CD14-positive monocyte (primary cell): ENCODE results near the gene TFEC. TPM values are rescaled to one million over a fixed set of nuclear protein-coding genes. Genes with fewer than 3 reads are reported as not detected.

Experiments used
- DNase-seq, 3 donors: peaks; one replicate each; pipeline ENCODE4 v3.0.0-alpha.2; 2011 to 2022
- H2AFZ ChIP-seq: 2 replicates; pipeline ENCODE4 v1.6.0; 2012; ENCODE audit warnings: mild to moderate bottlenecking, low read depth, low read length, inconsistent platforms; ENCODE audit not compliant: insufficient read depth, poor library complexity, severe bottlenecking
- H3K27ac ChIP-seq, 2 donors: 1 replicate in 1 of 2; 2 replicates in 1 of 2; pipeline ENCODE4 v1.5.1; 2012 to 2013; ENCODE audit warnings: low read length in 2 of 2, control low read depth in 1 of 2, inconsistent platforms in 1 of 2, low read depth in 1 of 2, mild to moderate bottlenecking in 1 of 2
- H3K27me3 ChIP-seq, 2 donors: one replicate each; pipeline versions ENCODE4 v1.6.0 to v1.6.1; 2011 to 2013; ENCODE audit warnings: low read length in 2 of 2; ENCODE audit not compliant: control insufficient read depth in 2 of 2, insufficient read depth in 2 of 2
- H3K36me3 ChIP-seq, 2 donors: replicated peaks in 1 of 2; 1 replicate in 1 of 2; 2 replicates in 1 of 2; pipeline versions ENCODE4 v1.5.1 to v1.6.1; 2012 to 2013; ENCODE audit warnings: low read length in 2 of 2, control low read depth in 1 of 2, inconsistent platforms in 1 of 2, mild to moderate bottlenecking in 1 of 2; ENCODE audit not compliant: insufficient read depth in 2 of 2, control insufficient read depth in 1 of 2
- H3K4me1 ChIP-seq, 2 donors: 1 replicate in 1 of 2; 2 replicates in 1 of 2; pipeline versions ENCODE4 v1.5.1 to v1.6.1; 2012 to 2013; ENCODE audit warnings: low read length in 2 of 2, control low read depth in 1 of 2, inconsistent platforms in 1 of 2, mild to moderate bottlenecking in 1 of 2, moderate library complexity in 1 of 2; ENCODE audit not compliant: insufficient read depth in 2 of 2, control insufficient read depth in 1 of 2
- H3K4me2 ChIP-seq: replicated peaks from 2 replicates; pipeline ENCODE3; 2012; ENCODE audit warnings: low read length, moderate library complexity, mild to moderate bottlenecking; ENCODE audit not compliant: poor library complexity, severe bottlenecking; ENCODE audit errors: extremely low read depth
- H3K4me3 ChIP-seq, 3 experiments: fragments of 200-600 bp in 1 of 3; sonication (generic) in 1 of 3; replicated peaks in 1 of 3; 1 replicate in 2 of 3; 2 replicates in 1 of 3; pipeline ENCODE4 v1.5.1; 2011 to 2013; ENCODE audit warnings: low read length in 3 of 3, mild to moderate bottlenecking in 3 of 3, control low read depth in 2 of 3, low read depth in 2 of 3, inconsistent platforms in 1 of 3, moderate library complexity in 1 of 3
- H3K79me2 ChIP-seq: 2 replicates; pipeline ENCODE4 v1.6.0; 2012; ENCODE audit warnings: mild to moderate bottlenecking, control low read depth, inconsistent platforms, low read length, moderate library complexity; ENCODE audit not compliant: insufficient read depth
- H3K9ac ChIP-seq: 2 replicates; pipeline ENCODE4 v1.6.0; 2017; ENCODE audit warnings: low read length, mild to moderate bottlenecking; ENCODE audit not compliant: insufficient read depth, poor library complexity, severe bottlenecking
- H3K9me3 ChIP-seq, 2 donors: replicated peaks in 1 of 2; 1 replicate in 1 of 2; 2 replicates in 1 of 2; pipeline versions ENCODE4 v1.5.1 to v1.6.1; 2012 to 2013; ENCODE audit warnings: low read length in 2 of 2, control low read depth in 1 of 2; ENCODE audit not compliant: control insufficient read depth in 1 of 2, insufficient read depth in 1 of 2
- H4K20me1 ChIP-seq: 2 replicates; pipeline ENCODE4 v1.6.0; 2012; ENCODE audit warnings: mild to moderate bottlenecking, low read length, control low read depth, moderate library complexity; ENCODE audit not compliant: insufficient read depth
- H3K27ac Mint-ChIP-seq, 7 donors: one replicate each; pipeline ENCODE4 v1.8.0; 2020; ENCODE audit warnings: mild to moderate bottlenecking in 7 of 7, mixed read lengths in 7 of 7, moderate library complexity in 6 of 7, inconsistent platforms in 2 of 7
- H3K27me3 Mint-ChIP-seq, 3 donors: one replicate each; pipeline ENCODE4 v1.8.0; 2021 to 2022; ENCODE audit warnings: low read depth in 3 of 3, mild to moderate bottlenecking in 3 of 3, mixed read lengths in 3 of 3, moderate library complexity in 3 of 3, inconsistent platforms in 1 of 3
- H3K36me3 Mint-ChIP-seq, 2 donors: one replicate each; pipeline ENCODE4 v1.8.0; 2020; ENCODE audit warnings: mixed read lengths in 2 of 2, inconsistent platforms in 1 of 2, mild to moderate bottlenecking in 1 of 2
- H3K4me1 Mint-ChIP-seq: one replicate; pipeline ENCODE4 v1.8.0; 2020; ENCODE audit warnings: mild to moderate bottlenecking, mixed read lengths
- H3K4me3 Mint-ChIP-seq, 2 donors: one replicate each; pipeline ENCODE4 v1.8.0; 2020; ENCODE audit warnings: mild to moderate bottlenecking in 2 of 2, mixed read lengths in 2 of 2, moderate library complexity in 1 of 2
- H3K9me3 Mint-ChIP-seq, 7 donors: one replicate each; pipeline ENCODE4 v1.8.0; 2020 to 2022; ENCODE audit warnings: mixed read lengths in 7 of 7, mild to moderate bottlenecking in 6 of 7, moderate library complexity in 6 of 7, inconsistent platforms in 2 of 7
- intact Hi-C, 2 donors: fragments of 100-400 bp; cut with micrococcal nuclease; formaldehyde crosslinking; loops; one replicate each; pipeline versions ENCODE4 v1.15.0 to v1.15.1; 2023
- polyA plus RNA-seq, 3 donors: library from polyadenylated mRNA; depleted of rRNA in 1 of 3; unstranded in 2 of 3; stranded (reverse) in 1 of 3; fragments of 300-500 nt in 2 of 3; fragments of >200 nt in 1 of 3; fragmentation: Illumina TruSeq in 2 of 3; gene quantifications; 1 replicate in 2 of 3; 2 replicates in 1 of 3; pipeline ENCODE4 v1.2.3, GENCODE V29; 2012 to 2021
- TF ChIP-seq, protein P1 (sequence below): fragments of 200-600 bp; IDR thresholded peaks from one replicate; pipeline ENCODE4 v1.8.0; 2022; ENCODE audit warnings: antibody characterized with exemption, mild to moderate bottlenecking

Gene TFEC
- polyA plus RNA-seq, 3 donors = 13.3 to 55.9 (median 17.4) TPM

DNA sequence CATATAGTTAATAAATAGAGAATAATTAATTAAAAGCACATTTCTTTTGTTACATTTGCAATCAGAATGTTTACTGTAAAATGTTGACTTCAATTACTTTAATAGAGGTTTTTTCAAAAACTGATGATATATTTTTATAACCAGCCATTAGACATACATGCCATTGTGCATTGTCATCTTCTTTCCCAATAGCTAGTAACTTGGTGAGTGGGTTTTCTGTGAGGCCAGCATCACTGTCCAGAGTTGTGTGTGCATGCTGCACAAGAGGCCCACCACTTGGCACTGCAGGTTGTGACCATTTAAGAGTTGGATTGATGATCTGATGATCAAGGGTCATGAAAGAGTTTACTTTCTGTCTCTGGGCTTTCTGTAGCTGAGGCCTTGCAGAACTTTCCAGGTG is 46.5 kb downstream of the TFEC start:
- H3K4me1 Mint-ChIP-seq = peaks cover 47% of the 10 kb centered on the region
- no peak overlapping the region for H3K9ac ChIP-seq
- peaks cover 10 to 23% of the 10 kb centered on the region in 2 donors for H3K36me3 ChIP-seq
- no peaks in the 10 kb centered on the region for H3K27me3 Mint-ChIP-seq
- peaks cover 97% of the 10 kb centered on the region for H3K79me2 ChIP-seq
- no peaks in the 10 kb centered on the region for H3K27me3 ChIP-seq
- H4K20me1 ChIP-seq = peaks cover 74% of the 10 kb centered on the region
- DNase-seq = peak in 2 of 3 donors; percentile 25 to 36
- H3K27ac Mint-ChIP-seq = peak overlapping the region in 3 of 7 donors; percentile 16 to 72 (median 18)
- peaks cover 7 to 47% of the 10 kb centered on the region in 2 donors for H3K4me1 ChIP-seq
- intact Hi-C loops = no loop called here
- no peak overlapping the region for H3K4me3 Mint-ChIP-seq
- no peak overlapping the region for H3K4me2 ChIP-seq
- no peaks in the 10 kb centered on the region for H3K9me3 Mint-ChIP-seq
- peak overlapping the region in 1 of 2 donors; percentile 37 for H3K27ac ChIP-seq
- H3K36me3 Mint-ChIP-seq = peaks cover 13 to 16% of the 10 kb centered on the region in 2 donors
- no peaks in the 10 kb centered on the region for H3K9me3 ChIP-seq
- no peak overlapping the region for H2AFZ ChIP-seq
- TF ChIP-seq, protein P1, sequence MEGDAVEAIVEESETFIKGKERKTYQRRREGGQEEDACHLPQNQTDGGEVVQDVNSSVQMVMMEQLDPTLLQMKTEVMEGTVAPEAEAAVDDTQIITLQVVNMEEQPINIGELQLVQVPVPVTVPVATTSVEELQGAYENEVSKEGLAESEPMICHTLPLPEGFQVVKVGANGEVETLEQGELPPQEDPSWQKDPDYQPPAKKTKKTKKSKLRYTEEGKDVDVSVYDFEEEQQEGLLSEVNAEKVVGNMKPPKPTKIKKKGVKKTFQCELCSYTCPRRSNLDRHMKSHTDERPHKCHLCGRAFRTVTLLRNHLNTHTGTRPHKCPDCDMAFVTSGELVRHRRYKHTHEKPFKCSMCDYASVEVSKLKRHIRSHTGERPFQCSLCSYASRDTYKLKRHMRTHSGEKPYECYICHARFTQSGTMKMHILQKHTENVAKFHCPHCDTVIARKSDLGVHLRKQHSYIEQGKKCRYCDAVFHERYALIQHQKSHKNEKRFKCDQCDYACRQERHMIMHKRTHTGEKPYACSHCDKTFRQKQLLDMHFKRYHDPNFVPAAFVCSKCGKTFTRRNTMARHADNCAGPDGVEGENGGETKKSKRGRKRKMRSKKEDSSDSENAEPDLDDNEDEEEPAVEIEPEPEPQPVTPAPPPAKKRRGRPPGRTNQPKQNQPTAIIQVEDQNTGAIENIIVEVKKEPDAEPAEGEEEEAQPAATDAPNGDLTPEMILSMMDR = no peak
- H3K4me3 ChIP-seq = no peak overlapping the region

DNA sequence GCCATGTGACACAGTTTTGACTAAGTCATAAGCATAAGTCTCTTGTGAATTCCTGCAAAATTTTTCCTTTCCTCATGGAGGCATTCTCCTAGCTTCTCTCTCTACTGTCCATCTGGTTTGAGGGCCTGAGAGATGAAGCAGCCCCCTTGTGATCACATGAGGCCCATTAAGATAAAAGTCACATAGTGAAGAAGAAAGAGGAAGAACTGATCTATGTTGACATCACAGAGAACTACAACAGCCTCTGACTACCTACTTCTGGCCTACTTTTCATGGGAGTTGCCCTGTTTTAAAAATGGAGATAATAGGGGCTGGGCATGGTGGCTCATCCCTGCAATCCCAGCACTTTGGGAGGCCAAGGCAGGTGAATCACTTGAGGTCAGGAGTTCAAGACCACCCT is 50.4 kb downstream of the TFEC start:
- H3K36me3 Mint-ChIP-seq = peaks cover 13 to 25% of the 10 kb centered on the region in 2 donors
- no peak overlapping the region for H3K4me3 Mint-ChIP-seq
- peaks cover 68% of the 10 kb centered on the region for H4K20me1 ChIP-seq
- H3K79me2 ChIP-seq = peaks cover 96% of the 10 kb centered on the region
- H3K4me1 Mint-ChIP-seq = peaks cover 28% of the 10 kb centered on the region
- H3K9me3 Mint-ChIP-seq = no peaks in the 10 kb centered on the region
- H3K4me3 ChIP-seq = no peak overlapping the region
- no peak overlapping the region for H2AFZ ChIP-seq
- no peaks in the 10 kb centered on the region for H3K27me3 Mint-ChIP-seq
- H3K27ac Mint-ChIP-seq = no peak overlapping the region
- H3K4me2 ChIP-seq = no peak overlapping the region
- intact Hi-C loops = no loop called here
- H3K27me3 ChIP-seq = no peaks in the 10 kb centered on the region
- peaks cover 12 to 21% of the 10 kb centered on the region in 2 donors for H3K4me1 ChIP-seq
- no peaks in the 10 kb centered on the region for H3K9me3 ChIP-seq
- TF ChIP-seq, protein P1 = no peak
- peak overlapping the region in 1 of 2 donors; percentile 74 for H3K27ac ChIP-seq
- DNase-seq = peak; percentile 18 to 52 (median 48)
- no peak overlapping the region for H3K9ac ChIP-seq
- H3K36me3 ChIP-seq = peaks cover 10 to 23% of the 10 kb centered on the region in 2 donors
